NCI-H187 (cell line): ENCODE data around the gene MMP26.

Experiments
- DNase-seq, 2 experiments: peaks; one replicate each; lab custom pipeline; 2025; lab: John Stamatoyannopoulos, UW

MMP26 gene

GRCh38 chr11:4704054-4704789 is at the start of gene MMP26:
MMP26 (plus strand) TSS chr11:4704784.
- peak; percentile 88 to 96 for DNase-seq

DNA sequence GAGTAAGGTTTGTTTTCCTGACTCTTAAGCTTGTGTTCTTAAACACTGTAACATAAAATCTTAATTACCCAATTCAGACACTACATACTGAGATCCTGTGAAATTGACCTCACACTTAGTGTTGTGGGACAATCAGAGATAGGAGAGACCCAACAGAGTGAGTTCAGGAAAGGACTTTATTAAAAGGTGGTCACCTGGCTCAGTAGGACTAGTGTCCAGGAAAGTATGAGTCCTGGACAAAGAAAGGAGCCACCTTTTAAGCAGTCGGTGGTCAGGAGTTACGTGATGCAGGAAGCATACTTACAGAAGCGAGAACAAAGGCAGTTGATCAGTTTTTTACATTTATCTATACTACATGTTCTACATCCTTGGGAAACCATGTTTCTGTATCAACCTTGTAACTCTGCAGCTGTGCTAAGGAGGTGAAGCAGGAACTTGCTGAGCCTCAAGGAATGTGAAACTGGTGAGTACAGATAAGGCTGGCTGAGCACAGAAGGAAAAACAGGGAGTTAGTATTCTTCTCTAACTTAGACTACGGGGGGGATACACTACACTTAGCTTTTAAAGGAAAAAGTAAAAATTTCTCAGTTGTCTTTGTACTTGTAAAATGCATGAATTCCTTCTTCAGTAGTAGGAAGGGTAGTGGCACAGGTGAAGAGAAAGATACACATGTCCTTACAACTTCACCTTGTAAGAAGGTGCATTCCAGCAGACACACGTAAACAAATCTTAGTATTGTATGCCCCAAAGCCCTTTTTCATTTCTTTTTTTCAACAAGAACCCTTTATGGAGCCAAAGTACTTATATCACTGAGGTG is 45.7 kb upstream of the MMP26 start:
- DNase-seq = no peak

GRCh38 chr11:4662876-4663275 is 41.7 kb upstream of the MMP26 start:
- DNase-seq = no peak

GRCh38 chr11:4664183-4664582 is 40.4 kb upstream of the MMP26 start:
- DNase-seq = no peak

DNA sequence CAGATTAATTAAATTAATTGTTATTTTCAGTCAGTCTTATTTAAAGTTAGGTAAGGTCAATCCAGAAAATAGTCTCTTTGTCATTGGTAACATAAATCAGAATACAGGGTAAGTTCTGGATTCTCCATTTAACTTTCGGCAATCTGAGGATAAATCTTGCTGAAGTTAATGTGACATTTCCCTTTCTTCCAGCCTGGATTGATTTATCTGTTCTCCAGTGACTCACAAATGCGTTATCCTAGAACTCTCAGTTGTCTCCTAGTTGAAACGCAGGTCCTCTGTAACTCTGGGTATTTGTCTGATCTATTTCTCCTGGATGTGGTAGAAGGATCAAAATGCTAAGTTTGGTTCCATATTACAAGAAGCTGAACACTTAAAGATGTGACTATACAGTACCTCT is 39.8 kb upstream of the MMP26 start:
- no peak for DNase-seq

- DNase-seq = no peak
These were observed 39.2 kb upstream of the MMP26 start for GRCh38 chr11:4665424-4665823.

DNA sequence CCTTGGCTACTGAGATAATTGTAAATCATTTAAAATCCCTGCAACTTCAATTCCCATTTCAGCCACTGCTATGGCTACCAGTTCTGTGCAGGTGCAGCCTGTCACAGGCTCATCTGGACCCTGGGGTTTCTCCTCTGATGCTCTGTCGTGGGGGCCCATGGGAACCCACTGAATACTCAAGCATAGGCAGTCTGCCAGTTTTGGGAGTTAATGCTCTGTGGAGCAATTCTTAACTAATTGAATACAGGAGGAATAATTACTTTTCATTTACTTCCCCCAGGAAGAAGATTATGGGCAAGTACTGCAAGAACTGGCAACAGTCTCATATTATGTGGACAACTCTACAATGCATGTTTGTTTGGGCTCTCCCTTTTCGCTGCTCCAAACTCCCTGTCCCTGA is 32.8 kb upstream of the MMP26 start:
- DNase-seq = no peak

- DNase-seq = no peak
These were observed 32.1 kb upstream of the MMP26 start for GRCh38 chr11:4672470-4672869.

- DNase-seq = no peak
These were observed 30.8 kb upstream of the MMP26 start for GRCh38 chr11:4673781-4674180.

DNA sequence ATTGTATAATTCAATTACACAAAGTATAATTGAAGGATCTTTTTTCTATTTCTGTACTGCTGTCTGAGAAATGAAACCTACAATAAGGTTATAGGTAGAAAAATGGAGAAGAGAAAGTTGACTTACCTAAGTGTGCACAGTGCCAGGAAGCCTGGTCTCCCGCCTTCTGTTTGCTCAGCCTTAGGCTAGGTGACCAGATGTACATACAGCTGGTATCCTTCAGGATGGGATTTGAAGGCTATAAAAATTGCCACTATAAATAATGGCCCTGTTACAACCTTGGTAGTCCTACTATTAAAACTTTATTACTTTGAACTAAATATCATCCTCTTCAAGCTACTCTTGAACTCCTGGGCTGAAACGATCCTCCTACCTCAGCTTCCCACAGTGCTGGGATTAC is 26.6 kb upstream of the MMP26 start:
- DNase-seq = peak in 1 of 2 experiments; percentile 7

- no peak for DNase-seq
These were observed 24.2 kb upstream of the MMP26 start for GRCh38 chr11:4680341-4680740.

- no peak for DNase-seq
These were observed 21.8 kb upstream of the MMP26 start for GRCh38 chr11:4682623-4683419.

DNA sequence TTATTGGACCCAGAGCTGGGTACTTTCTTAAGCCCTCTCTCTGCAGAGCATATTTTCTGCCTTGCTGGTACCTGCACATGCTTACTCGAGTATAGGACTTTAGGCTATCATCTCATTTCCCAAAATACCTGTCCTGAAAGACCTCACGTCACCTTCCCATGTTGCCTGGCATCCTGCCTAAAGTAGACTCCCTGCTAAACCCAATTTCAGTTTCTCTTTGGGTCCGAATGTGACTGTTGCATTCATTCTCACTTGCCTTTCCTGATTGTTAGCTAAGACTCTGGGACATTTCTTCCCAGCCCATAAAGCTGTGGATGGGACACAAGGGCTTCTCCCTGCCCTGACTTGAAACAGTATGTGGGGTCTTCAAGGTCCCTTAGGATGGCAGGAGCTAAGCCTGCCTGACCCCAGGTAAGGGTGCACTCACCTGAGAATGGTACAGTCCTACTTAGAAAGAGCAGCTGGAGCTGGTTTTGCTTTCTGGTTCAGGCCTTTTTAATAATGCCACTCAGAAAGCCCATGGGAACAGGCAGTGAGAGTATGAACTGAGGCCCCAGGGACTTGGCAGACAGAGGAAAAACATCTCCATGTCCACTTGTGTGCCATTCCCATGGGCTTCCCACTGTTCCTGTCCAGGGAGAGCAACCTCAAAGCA is 19.8 kb upstream of the MMP26 start:
- peak in 1 of 2 experiments; percentile 15 for DNase-seq

- DNase-seq = no peak
These were observed 9.1 kb upstream of the MMP26 start for GRCh38 chr11:4695442-4695841.

- DNase-seq = no peak
These were observed 7.0 kb upstream of the MMP26 start, which contains the start of gene OR51E2 for GRCh38 chr11:4697585-4697984. OR51E2 (minus strand) TSS chr11:4697853; CDS start chr11:4682711, 15,142 bp downstream.

GRCh38 chr11:4699697-4700435 is 4.7 kb upstream of the MMP26 start:
- no peak for DNase-seq

DNA sequence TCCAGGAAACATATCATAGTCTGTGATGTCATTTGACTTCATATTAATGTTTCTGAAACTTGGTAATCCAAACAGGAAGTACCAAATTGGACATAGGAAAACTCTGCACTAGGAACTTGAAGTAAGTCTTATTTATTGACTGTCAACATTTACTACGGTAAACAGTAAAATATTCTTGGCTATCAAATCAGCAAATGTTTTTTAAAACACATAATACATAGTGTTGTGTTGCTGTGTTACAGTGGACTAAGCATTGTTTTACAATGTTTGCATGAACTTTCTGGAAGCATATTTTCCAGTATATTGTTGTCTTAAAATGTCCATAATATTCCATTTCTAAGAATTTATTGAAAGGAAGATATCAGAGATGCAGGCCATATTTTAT is 4.2 kb upstream of the MMP26 start:
- DNase-seq = no peak

DNA sequence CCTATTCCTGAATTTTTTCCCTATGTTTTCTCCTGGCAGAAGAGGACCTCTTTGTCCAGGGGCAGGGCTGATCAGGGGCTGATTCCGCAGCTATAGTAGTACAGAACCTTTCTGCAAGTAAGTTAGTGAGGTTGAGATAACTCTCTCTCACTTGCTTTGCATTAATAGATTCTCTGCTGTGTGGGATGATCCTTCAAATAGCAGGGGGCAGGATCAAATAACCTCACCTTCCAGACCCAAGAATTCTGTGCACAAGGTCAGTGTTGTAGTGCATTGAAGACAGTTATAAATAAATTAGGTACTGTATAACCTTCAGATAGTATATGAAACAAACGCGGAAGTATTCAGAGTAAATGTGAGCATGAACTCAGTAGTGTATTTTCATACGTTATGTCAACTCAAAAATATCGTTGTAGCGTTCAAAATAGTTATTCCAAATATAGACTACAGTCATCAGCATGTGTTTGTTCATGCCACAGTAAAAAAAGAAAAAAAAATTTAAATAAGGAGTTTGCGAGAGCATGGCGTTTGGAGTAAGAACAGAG is 278 bp downstream of the MMP26 start:
- peak in 1 of 2 experiments; percentile 47 for DNase-seq

DNA sequence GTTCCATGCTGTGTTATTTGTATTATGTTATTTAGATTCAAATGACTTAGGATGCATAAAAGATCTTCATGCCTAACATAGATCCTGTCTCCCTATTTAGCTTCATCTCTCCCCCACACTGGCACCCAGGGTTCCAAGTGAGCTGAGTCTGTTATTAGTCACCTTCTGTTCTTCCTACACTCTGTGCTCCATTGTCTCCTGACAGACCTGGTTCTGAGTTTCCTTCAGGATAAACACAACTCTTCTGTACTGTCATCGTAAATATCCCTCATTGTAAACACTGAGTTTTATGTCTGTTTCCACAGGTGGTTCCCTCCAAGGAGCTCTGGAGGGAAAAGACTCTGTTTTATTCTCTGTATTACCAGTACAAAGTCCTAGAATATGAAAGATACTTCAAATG is 8.7 kb downstream of the MMP26 start:
- no peak for DNase-seq

GRCh38 chr11:4714300-4714699 is 9.7 kb downstream of the MMP26 start:
- no peak for DNase-seq
